ENCODE results near the gene GFRA4.

GFRA4 gene

GRCh38 chr20:3632311-3633004 lies 30.7 kb downstream of the GFRA4 start:
- TF ChIP-seq RAD21 (IDR thresholded peaks at IDR 0.05; ENCODE audit: low read depth) (peak; percentile 43), FOXM1 (IDR thresholded peaks at IDR 0.05; ENCODE audit: borderline replicate concordance, low read depth) (no peak), EGR1 (IDR thresholded peaks at IDR 0.05) (no peak), ZBTB7A (IDR thresholded peaks at IDR 0.05; ENCODE audit: low read depth) (no peak), NFIC (IDR thresholded peaks at IDR 0.05) (no peak), TEAD4 (IDR thresholded peaks at IDR 0.05) (no peak)

- TF ChIP-seq CREB1 (IDR thresholded peaks at IDR 0.05; ENCODE audit: low read depth) (no peak), CEBPB (IDR thresholded peaks at IDR 0.05) (no peak)
These were observed 31.7 kb downstream of the GFRA4 start for GRCh38 chr20:3631534-3631933.

- no peak for TF ChIP-seq EGR1 (IDR thresholded peaks at IDR 0.05)
- TF ChIP-seq TCF12 (IDR thresholded peaks at IDR 0.05; ENCODE audit: low read depth): no peak
- no peak for TF ChIP-seq CEBPB (IDR thresholded peaks at IDR 0.05)
- no peak for TF ChIP-seq REST (IDR thresholded peaks at IDR 0.05; ENCODE audit: low read depth)
- no peak for TF ChIP-seq EP300 (IDR thresholded peaks at IDR 0.05; ENCODE audit: borderline replicate concordance)
- TF ChIP-seq ZBTB7A (IDR thresholded peaks at IDR 0.05; ENCODE audit: low read depth): no peak
These were observed 32.8 kb downstream of the GFRA4 start for GRCh38 chr20:3630429-3630828.

- TF ChIP-seq CEBPB (IDR thresholded peaks at IDR 0.05) (no peak), YY1 (IDR thresholded peaks at IDR 0.05; ENCODE audit: low read depth) (no peak), NFIC (IDR thresholded peaks at IDR 0.05) (no peak)
These were observed 33.3 kb downstream of the GFRA4 start for GRCh38 chr20:3629893-3630292.

- no peak for TF ChIP-seq REST (IDR thresholded peaks at IDR 0.05; ENCODE audit: low read depth)
- TF ChIP-seq ZBTB7A (IDR thresholded peaks at IDR 0.05; ENCODE audit: low read depth): no peak
- no peak for TF ChIP-seq NFIC (IDR thresholded peaks at IDR 0.05)
- no peak for TF ChIP-seq TAF1 (IDR thresholded peaks at IDR 0.05; ENCODE audit: low read depth)
- no peak for TF ChIP-seq EP300 (IDR thresholded peaks at IDR 0.05; ENCODE audit: borderline replicate concordance)
- TF ChIP-seq CEBPB (IDR thresholded peaks at IDR 0.05): no peak
- no peak for TF ChIP-seq CREB1 (IDR thresholded peaks at IDR 0.05; ENCODE audit: low read depth)
- no peak for TF ChIP-seq EGR1 (IDR thresholded peaks at IDR 0.05)
These were observed 34.5 kb downstream of the GFRA4 start for GRCh38 chr20:3628502-3629314.

GRCh38 chr20:3627476-3627875 lies 35.7 kb downstream of the GFRA4 start:
- TF ChIP-seq CEBPB (IDR thresholded peaks at IDR 0.05): no peak
- no peak for TF ChIP-seq YY1 (IDR thresholded peaks at IDR 0.05; ENCODE audit: low read depth)
- no peak for TF ChIP-seq TAF1 (IDR thresholded peaks at IDR 0.05; ENCODE audit: low read depth)
- TF ChIP-seq ZBTB7A (IDR thresholded peaks at IDR 0.05; ENCODE audit: low read depth): no peak
- no peak for TF ChIP-seq TCF12 (IDR thresholded peaks at IDR 0.05; ENCODE audit: low read depth)
- TF ChIP-seq RAD21 (IDR thresholded peaks at IDR 0.05; ENCODE audit: low read depth): no peak
- no peak for TF ChIP-seq MAX (IDR thresholded peaks at IDR 0.05)
- TF ChIP-seq CREB1 (IDR thresholded peaks at IDR 0.05; ENCODE audit: low read depth): no peak
- no peak for TF ChIP-seq USF1 (IDR thresholded peaks at IDR 0.05)
- no peak for TF ChIP-seq REST (IDR thresholded peaks at IDR 0.05; ENCODE audit: low read depth)
- no peak for TF ChIP-seq FOXM1 (IDR thresholded peaks at IDR 0.05; ENCODE audit: borderline replicate concordance, low read depth)
- no peak for TF ChIP-seq NFIC (IDR thresholded peaks at IDR 0.05)
- no peak for TF ChIP-seq EGR1 (IDR thresholded peaks at IDR 0.05)
- no peak for TF ChIP-seq EP300 (IDR thresholded peaks at IDR 0.05; ENCODE audit: borderline replicate concordance)
- TF ChIP-seq TEAD4 (IDR thresholded peaks at IDR 0.05): no peak
